ENCODE data around the gene PRXL2A.
"Not testable (repeated sequence)": the region's sequence is repeated elsewhere in the genome, so short reads cannot be mapped to it uniquely, and the experiment has no call there.

The PRXL2A gene

GRCh38 chr10:80462299-80462980, 54.1 kb downstream of the PRXL2A start:
- no peak for DNase-seq

DNA sequence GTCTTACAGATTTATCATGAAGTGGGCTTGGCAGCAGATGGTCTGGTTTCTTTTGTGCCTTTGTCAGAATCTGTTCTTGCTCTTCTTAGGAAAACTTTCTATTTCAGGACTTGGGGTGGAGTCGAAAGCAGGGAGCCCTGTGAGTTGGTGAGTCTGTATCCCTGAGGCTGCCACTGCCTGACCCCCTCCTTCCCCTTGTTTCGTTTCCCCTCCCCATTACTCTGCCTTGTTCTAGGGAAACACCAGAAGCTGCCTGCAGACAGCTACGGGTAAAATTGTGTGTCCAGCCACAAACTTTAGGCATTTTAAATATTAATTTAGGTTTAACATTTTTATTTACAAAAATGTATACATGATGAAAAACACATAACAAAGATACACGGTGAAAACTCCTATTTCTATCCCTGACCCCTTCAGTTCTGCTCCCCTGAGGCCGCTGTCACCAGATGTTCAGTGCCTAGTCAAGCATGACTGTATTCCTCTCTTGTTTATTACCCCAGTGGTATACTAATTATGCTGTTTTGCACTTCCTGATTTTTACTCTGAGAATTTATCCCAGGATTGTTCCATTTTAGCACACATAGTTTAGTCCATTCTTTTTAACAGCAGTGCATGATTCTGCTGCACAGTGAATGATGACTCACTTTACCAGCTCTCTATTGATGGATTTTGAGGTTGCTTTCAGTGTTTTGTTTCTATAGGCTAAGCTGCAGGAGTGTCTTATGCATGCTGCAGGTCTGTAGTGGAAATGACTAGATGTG, 54.8 kb downstream of the PRXL2A start:
- DNase-seq: no peak

- no peak for DNase-seq
Measured at GRCh38 chr10:80463868-80464267, 55.5 kb downstream of the PRXL2A start.

- DNase-seq: peak; percentile 61
Measured at GRCh38 chr10:80464557-80465450, 56.5 kb downstream of the PRXL2A start.

DNA sequence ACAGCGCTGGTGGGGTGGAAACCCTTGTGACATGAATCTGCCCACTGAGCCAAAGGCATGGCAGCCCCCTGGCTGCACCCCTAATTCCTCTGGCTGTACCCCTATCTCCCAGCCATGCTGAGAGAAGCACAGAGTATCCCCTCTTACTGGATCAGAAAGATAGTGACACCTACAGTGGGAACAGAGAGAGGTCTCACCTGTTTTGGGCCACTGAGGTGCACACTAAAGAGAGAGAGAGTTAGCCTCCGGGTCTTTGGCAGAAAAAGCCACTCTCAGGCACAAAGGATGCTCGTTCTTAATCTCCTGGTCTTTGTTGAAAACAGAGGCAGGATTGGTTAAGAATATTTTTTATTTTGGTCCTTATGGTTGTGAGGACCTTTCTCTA, 57.1 kb downstream of the PRXL2A start:
- no peak for DNase-seq

GRCh38 chr10:80465839-80466590, 57.7 kb downstream of the PRXL2A start:
- DNase-seq: no peak

GRCh38 chr10:80466724-80467326, 58.5 kb downstream of the PRXL2A start:
- no peak for DNase-seq

DNA sequence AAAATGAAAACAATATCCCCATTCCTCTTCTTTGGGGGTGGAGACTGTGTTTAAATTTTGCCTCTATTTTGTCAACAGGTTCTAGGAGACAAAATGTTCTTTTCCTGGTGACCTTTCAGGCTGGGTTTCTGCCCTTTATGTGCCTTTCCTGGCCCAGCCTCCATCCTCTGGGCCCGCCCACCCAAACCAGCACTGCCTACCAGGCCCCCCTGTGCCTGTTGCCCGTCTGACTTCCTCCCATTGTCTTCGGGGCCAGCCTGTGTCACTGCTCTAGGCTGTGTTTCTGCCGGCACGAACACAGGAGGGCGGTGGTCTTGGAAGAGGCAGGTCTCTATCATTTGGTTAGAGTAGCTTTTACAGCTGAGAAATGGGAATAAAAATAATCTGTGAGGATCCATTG, 59.7 kb downstream of the PRXL2A start:
- peak; percentile 40 for DNase-seq

DNA sequence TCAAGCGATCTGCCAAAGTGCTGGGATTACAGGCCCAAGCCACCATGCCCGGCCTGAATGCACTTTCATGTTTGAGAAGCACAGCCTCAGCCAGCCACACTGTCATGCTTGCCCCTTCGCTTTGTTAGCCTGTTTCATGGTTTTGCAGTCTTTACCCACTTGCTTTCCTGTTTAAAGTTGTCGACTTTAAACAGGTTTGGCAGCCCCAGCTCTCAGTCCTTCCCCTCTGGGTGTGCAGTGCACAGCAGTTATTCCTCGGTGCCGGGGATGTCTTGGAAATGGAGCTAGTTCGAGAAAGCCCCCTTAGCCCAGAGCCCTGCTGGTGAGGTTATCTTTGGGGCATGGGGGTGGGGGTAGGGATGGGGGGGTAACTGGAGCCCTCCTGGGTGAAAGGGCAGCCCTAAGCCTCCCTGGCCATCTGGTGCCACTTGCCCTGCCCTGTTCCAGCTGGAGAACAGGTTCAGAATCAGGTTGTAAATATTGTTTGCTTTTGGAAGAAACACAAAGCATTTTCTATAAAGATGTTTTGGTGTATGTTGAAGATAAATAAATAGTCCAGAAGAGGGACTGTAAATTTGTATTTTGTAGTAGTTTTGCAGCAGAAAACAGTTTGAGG, 60.6 kb downstream of the PRXL2A start:
- peak; percentile 22 for DNase-seq

GRCh38 chr10:80470266-80470665, 61.9 kb downstream of the PRXL2A start:
- DNase-seq: no peak

DNA sequence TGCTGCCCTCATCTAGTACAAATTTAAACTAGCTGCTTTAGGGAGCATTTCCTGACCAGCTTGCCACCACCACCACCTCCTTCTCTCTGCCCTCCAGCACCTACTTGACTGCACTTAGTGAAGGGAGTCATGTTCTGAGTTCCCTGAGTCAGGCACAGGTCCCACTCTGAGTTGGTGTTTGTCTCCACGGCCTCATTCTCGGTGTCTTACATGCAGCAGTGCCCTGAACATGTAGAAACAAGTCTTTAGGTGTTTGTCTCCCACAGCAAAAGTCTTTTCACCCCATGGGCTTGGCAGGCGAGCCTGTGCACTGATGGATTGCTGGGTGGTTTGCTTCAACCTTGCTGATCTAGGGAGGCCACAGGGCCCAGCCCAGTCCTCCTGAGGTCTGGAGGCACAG, 62.6 kb downstream of the PRXL2A start:
- no peak for DNase-seq

DNA sequence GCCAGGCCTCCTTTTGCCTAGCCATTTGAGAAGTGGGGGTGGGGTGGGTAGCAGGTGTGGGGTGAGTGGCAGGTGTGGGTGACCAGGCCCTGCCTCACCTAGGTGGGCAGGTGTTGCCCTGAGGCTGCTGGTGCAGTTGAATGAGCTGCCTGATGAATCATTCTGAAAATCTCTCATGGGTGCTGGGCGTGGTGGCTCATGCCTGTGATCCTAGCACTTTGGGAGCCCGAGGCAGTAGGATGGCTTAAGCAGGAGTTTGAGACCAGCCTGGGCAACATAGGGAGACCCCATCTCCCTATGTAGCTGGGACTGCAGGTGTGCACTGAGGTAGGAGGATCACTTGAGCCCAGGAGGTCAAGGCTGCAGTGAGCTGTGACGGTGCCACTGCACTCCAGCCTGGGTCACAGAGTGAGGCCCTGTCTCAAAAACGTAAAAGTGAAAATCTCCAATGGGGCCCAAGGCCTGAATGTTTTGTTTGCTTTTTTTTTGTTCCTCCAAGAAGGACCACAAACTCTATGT, 63.4 kb downstream of the PRXL2A start:
- DNase-seq: no peak

DNA sequence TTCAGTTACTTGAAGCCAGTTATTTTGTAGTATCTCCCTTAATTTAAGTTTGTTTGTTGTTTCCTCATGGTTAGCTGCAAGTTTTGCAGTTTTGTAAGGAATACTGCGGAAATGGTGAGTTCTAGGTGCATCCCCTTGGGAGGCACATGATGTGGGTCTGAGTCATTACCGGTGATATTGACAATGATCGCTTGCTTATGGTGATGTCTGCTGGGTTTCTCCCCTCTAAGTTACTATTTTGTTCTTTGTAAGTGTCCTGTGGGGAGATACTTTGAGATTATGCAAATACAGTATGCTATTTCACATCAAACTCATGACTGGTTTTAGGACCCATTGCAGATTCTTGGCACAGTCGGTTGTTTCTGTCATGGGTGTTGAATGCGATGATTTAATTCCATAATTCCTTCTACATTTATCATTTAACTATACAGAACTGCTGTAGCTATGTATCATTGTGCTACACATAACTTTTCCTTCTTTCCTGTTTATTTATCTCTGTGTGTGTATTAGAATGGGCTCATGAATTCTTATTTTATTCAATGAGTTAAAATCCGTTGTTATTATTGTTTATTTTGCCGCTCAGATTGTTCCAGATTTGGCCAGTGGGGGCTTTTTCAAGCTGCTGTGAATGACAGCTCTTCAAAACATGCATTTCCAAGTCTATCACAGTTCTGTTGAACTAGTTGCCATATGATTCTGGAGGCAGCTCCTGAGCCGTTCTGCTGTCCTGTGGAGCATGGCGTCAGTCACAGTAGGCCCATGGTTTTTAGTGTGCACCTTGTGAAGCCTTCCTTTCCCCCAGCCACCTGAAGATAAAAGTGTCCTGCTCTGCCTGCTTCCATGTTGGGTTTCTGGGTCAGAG, 64.1 kb downstream of the PRXL2A start:
- no peak for DNase-seq

DNA sequence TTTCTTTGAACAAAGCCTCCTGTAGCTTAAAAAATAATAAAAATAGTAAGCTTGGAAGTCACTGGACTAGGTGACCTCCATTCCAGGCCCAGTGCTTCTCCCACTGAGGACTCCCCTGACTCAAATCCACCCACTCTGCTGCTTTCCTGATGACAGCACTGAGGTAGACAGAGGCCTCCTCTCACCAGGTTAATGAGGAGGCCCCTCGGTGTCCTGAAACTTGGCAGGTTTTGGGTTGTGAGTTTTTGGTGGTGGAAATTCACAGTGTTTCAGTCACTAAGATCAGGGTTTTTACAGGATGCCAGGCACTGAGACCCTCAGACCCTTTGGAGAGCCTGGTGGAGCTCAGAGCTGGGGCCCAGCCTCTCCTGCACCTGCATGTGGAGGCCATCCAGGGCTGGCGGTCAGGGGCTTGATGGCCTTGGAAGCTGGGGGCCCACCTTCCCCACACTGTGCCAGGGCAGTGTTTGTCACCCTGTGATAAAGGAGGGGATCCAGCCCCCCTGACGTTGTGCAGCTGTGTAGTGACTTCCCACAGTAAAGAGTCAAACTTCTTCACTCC, 64.8 kb downstream of the PRXL2A start:
- DNase-seq: no peak

DNA sequence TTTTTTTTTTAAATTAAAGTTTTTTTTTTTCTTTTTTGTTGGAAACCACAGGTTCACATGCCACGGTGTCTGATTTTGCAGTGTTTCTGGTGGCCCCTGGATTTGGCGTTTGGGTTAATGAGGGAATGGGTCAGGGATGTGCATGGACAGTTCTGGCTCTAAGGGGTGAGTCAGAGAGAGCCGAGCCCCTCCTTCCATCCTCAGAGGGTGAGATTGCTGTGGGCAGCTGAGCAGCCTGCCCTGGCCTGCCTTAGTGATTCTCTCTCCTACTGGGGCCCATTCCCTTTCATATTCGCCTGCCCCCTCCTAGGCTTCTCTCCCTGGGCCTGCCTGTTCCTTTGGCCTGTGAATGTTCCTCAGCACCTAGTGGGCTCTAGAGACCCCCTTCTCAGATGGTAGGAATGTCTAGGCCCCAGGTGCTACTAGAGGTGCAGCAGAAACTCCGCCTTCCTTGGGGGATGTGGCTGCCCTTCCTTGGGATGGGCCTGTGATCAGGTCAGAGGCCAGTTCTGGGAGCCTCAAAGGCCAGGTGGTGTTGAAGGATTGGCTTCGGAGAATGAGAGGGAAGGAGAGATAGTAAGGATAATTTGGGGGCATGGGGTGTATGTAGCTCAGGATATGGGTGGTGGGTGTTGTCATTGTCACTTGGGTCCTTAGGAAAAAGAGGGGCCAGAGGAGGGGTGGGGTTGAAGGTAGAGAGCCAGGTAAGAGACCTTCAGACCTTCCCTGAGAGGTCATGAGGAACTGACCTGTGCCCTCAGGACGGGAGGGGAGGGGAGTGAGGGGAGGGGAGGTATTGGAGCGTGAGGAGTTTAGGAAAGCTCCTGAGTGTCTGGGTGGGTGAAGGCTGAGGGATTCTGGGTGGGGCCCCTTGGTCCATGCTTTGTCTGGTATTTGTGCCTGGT, 65.6 kb downstream of the PRXL2A start:
- no peak for DNase-seq

GRCh38 chr10:80474597-80474910, 66.2 kb downstream of the PRXL2A start:
- peak; percentile 17 for DNase-seq

GRCh38 chr10:80474941-80475340, 66.6 kb downstream of the PRXL2A start:
- peak; percentile 33 for DNase-seq

DNA sequence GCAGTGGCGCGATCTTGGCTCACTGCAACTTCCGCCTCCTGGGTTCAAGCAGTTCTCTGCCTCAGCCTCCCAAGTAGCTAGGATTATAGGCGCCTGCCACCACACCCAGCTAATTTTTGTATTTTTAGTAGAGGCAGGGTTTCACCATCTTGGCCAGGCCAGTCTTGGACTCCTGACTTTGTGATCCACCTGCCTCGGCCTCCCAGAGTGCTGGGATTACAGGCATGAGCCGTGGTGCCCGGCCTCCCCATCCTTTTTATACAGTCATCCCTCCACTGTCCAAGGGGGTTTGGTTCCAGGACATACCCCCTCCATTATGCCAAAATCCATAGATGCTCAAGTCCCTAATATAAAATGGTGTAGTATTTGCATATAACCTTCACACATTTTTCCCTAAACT, 67.3 kb downstream of the PRXL2A start:
- DNase-seq: not testable (repeated sequence)

DNA sequence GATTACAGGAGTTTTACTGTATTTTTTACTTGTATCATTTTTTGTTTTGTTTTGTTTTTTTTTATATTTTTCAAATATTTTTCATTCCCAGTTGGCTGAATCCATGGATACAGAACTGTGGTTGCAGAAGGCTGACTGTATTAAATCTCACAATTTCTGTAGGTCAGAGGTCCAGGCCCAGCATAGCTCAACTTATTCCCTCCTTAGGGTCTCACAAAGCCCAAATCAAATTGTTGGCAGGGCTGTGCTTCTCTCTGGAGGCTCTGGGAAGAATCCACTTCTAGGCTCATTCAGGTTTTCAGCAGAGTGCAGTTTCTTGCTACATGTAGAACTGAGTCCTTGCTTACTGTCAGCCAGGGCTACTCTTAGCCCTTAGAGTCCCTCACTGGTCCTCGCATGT, 68.3 kb downstream of the PRXL2A start:
- DNase-seq: peak; percentile 26

Data from left hindlimb (tissue), 1 donor.